GM19025 (cell line): ENCODE measurements around the gene RPS6KL1.

ENCODE experiments used
- ATAC-seq: cut with Tn5 transposase; IDR thresholded peaks from one replicate; pipeline ENCODE4 v1.9.1; 2021; ENCODE audit warnings: mild to moderate bottlenecking, low read depth, moderate library complexity; ENCODE audit not compliant: unreplicated experiment

Gene RPS6KL1

GRCh38 chr14:74952697-74953484 lies 29.8 kb upstream of the RPS6KL1 start:
- no peak for ATAC-seq

- ATAC-seq = no peak
Observed at GRCh38 chr14:74952180-74952665, 29.2 kb upstream of the RPS6KL1 start.

- no peak for ATAC-seq
Observed at GRCh38 chr14:74951443-74952179, 28.6 kb upstream of the RPS6KL1 start.

GRCh38 chr14:74950795-74951442 lies 27.9 kb upstream of the RPS6KL1 start:
- ATAC-seq = no peak

GRCh38 chr14:74949859-74950573 lies 27.0 kb upstream of the RPS6KL1 start:
- ATAC-seq = no peak

- ATAC-seq = no peak
Observed at GRCh38 chr14:74949191-74949601, 26.1 kb upstream of the RPS6KL1 start.

GRCh38 chr14:74948228-74949175 lies 25.4 kb upstream of the RPS6KL1 start:
- no peak for ATAC-seq

- ATAC-seq = no peak
Observed at GRCh38 chr14:74947353-74948227, 24.5 kb upstream of the RPS6KL1 start.

GRCh38 chr14:74946659-74947281 lies 23.7 kb upstream of the RPS6KL1 start:
- ATAC-seq = no peak

- ATAC-seq = peak; percentile 45
Observed at GRCh38 chr14:74945852-74946658, 23.0 kb upstream of the RPS6KL1 start.

- ATAC-seq = no peak
Observed at GRCh38 chr14:74945261-74945851, 22.3 kb upstream of the RPS6KL1 start.

GRCh38 chr14:74942608-74943007 lies 19.5 kb upstream of the RPS6KL1 start:
- ATAC-seq = no peak

GRCh38 chr14:74942181-74942580 lies 19.1 kb upstream of the RPS6KL1 start:
- no peak for ATAC-seq

- ATAC-seq = peak; percentile 45
Observed at GRCh38 chr14:74941676-74942097, 18.6 kb upstream of the RPS6KL1 start.

GRCh38 chr14:74940956-74941565 lies 18.0 kb upstream of the RPS6KL1 start:
- no peak for ATAC-seq
